A549 treated with Mapracorat at 1 μM for 4 hours (cell line): ENCODE results near the gene ULK2. TPM values are rescaled to one million over a fixed set of nuclear protein-coding genes. Genes with fewer than 3 reads are reported as not detected.

Experiments
- total RNA-seq: library from RNA; stranded (reverse); fragments of 200-300 nt; extraction: Qiagen RNA extraction; gene quantifications from 5 replicates; pipeline ENCODE4 v1.2.3, GENCODE V29; 2022

Gene ULK2
- 11.0 to 18.1 TPM (median 15.8 TPM) in 5 replicates for total RNA-seq

DNA sequence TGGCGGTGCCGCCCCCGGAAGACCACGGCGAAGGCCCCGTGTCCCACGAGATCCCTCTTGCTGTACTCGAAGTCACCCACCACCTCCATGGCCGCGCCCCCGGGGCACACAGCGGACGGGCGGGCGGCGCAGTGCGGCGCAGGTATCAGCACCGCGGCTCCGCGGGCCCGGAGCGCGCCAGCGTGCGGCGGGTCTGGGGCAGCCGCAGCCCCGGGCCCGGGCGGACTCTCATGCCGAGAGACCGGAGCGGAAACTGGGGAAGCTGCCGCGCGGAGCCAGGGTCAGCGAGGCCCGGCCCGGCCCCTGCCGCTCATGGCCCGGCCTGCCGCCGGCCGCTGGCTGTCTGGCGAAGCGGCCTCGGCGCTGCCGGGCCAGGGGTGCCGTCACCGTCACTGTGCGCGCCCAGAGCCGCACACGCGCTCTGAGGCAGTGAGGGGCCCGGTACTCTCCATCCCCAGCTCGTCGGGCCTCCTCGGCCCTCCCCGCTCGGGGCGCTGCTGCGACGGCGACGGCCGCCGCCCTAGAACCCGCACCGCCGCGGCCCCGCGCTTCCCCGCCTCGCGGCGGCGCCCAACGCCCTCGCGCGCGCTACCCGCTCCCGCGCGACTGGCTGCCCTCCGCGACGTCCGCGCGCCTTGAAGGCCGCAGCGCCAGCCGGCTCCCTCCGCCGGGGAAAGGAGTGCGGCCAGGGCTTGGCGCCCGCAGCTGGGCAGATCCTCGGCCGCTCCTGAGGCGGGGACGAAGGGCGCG lies at the start of gene ULK2:
Gene ULK2 (minus strand): TSS at position 608 of the 750 bp plus-strand sequence. CDS start 519 bp downstream, at position 89.

DNA sequence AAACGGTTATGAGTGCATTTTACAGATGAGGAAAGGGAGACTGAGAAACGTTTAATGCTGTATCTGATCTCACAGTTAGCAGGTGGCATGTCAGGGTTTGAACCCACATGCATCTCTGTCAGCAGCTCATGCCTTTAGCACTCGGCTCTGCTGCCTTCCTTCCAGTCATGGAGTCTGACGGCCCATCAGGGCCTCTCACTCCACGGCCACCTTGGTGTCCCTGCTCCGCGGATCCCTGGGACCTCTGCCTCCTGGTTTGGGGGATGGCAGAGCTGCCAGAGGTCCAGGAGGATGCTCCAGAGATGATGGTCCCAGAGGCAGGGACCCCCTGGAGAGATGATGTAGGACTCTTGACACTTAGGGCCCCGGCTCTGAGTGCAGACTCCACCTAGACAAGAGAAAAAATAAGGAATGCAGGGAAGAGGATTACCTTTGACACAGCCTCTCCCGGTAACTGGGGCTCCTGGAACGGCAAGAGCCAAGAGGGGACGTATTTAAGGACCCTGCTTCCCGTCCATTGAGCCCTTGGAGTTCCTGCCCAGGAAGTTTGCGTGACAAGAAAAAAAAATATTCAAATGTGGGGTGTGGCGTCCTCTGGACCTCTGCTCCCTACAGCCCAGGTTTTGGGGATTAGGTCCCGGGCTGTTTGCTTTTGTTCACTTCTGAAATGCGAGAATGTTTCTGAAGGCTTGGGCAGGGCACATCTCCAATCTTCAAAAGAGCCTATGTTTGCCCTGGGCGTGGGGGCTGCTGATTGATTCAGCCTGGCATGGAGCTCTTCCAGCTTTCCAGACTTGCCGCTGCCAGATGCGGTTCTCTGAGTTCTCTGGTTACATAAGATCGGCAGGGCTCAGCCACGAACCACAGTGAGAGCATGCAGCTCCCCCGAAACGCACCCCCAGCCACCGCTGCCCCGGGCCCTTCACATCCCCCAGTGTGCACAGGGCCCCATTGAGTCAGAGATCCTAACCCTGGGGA lies 119.6 kb downstream of the ULK2 start, which contains the start of gene ALDH3A1:
Gene ALDH3A1 (minus strand): TSS at position 470 of the 978 bp plus-strand sequence. CDS start 3,169 bp downstream, outside the sequence.

Other genes starting within 250 kb of the ULK2 start
- 144 to 182 TPM (median 175 TPM) in 5 replicates for gene ALDH3A2, start 219.2 kb downstream of the ULK2 start, total RNA-seq
- gene SLC47A2, start 151.4 kb downstream of the ULK2 start, total RNA-seq = 0.08 to 0.23 TPM (median 0.13 TPM) in 4 of 5 replicates, not detected in the other
- gene ALDH3A1, start 119.6 kb downstream of the ULK2 start, total RNA-seq = 777 to 1,128 TPM (median 798 TPM) in 5 replicates
- 19.3 to 24.4 TPM (median 22.7 TPM) in 5 replicates for gene AKAP10, start 109.9 kb upstream of the ULK2 start, total RNA-seq
- 41.6 to 54.9 TPM (median 45.9 TPM) in 5 replicates for gene SPECC1, start 141.4 kb upstream of the ULK2 start, total RNA-seq